ENCODE data around the gene TRIM26. TPM values are rescaled to one million over a fixed set of nuclear protein-coding genes. Genes with fewer than 3 reads are reported as not detected.

The TRIM26 gene
- total RNA-seq, 4 donors from 2014 or later: 14.9 to 38.1 (median 30.0) TPM

DNA sequence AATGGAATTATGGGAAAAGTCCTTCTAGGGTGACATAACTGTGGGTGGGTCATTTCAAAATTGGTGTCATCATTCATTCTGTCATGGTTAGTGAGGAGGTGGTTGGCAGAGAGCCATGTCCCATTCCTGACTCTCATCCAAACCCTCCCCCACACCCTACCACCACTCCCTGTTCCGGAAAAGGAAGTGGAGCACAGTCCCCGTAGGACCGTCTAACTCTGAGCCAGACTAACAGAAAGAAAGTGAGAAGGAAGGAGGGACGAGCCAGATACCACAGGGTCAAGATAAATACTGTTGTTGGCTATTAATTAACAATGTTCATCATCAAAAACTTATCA lies 57.0 kb downstream of the TRIM26 start:
- Histone ChIP-seq H3K36me3 (no peaks in the 10 kb centered on the region), H3K9me3 (no peaks in the 10 kb centered on the region), H3K27me3 (peaks cover 0 to 4% of the 10 kb centered on the region in 2 donors), H3K4me3 (no peak overlapping the region), H3K27ac (no peak overlapping the region), H3K4me1 (no peaks in the 10 kb centered on the region)
- intact Hi-C loops (cut with DNase I; ENCODE audit: low total_unique reads): no loop called here
- DNase-seq: peak in 1 of 2 donors; percentile 29
- no peak for TF ChIP-seq POLR2A (IDR thresholded peaks at IDR 0.05)
- TF ChIP-seq, protein P1, sequence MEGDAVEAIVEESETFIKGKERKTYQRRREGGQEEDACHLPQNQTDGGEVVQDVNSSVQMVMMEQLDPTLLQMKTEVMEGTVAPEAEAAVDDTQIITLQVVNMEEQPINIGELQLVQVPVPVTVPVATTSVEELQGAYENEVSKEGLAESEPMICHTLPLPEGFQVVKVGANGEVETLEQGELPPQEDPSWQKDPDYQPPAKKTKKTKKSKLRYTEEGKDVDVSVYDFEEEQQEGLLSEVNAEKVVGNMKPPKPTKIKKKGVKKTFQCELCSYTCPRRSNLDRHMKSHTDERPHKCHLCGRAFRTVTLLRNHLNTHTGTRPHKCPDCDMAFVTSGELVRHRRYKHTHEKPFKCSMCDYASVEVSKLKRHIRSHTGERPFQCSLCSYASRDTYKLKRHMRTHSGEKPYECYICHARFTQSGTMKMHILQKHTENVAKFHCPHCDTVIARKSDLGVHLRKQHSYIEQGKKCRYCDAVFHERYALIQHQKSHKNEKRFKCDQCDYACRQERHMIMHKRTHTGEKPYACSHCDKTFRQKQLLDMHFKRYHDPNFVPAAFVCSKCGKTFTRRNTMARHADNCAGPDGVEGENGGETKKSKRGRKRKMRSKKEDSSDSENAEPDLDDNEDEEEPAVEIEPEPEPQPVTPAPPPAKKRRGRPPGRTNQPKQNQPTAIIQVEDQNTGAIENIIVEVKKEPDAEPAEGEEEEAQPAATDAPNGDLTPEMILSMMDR (IDR thresholded peaks at IDR 0.05): no peak

DNA sequence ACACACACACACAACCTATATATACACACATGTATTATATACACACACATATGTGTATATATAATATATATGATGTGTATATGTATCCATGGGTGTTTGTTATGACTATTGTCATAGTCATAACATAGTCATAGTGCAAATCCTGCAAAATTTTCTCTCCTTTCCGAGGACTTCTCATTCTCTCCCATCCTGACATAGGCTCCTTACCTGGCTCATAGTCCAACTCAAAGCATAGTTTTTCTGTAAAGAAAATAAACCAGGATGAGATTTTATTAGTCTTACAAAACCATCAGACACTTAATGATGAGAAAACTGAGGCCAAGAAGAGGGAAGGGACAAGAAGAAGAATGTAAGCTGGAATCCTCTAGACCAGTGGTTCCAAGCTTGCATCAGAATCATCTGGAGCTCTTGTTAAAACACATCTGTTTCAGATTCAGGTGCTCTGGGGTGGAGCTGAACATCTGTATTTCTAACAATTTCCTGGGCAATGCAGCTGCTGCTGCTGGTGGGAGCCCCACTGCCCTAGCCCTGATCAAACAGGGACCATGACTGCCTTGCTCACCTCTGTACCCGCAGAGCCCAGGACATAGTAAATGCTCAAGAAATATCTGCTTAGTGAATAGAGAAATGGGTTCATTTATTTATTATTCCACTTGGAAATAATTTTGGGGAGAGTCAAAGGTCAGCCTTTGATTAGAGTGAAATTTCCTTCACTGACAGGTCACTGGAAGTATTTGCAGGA lies 57.5 kb downstream of the TRIM26 start:
- Histone ChIP-seq H3K27ac (no peak overlapping the region), H3K4me3 (no peak overlapping the region), H3K9me3 (no peaks in the 10 kb centered on the region), H3K4me1 (no peaks in the 10 kb centered on the region), H3K36me3 (no peaks in the 10 kb centered on the region), H3K27me3 (peaks cover 0 to 4% of the 10 kb centered on the region in 2 donors)
- TF ChIP-seq, protein P1 (IDR thresholded peaks at IDR 0.05): no peak
- no peak for TF ChIP-seq POLR2A (IDR thresholded peaks at IDR 0.05)
- intact Hi-C loops (cut with DNase I; ENCODE audit: low total_unique reads): no loop called here
- no peak for DNase-seq

DNA sequence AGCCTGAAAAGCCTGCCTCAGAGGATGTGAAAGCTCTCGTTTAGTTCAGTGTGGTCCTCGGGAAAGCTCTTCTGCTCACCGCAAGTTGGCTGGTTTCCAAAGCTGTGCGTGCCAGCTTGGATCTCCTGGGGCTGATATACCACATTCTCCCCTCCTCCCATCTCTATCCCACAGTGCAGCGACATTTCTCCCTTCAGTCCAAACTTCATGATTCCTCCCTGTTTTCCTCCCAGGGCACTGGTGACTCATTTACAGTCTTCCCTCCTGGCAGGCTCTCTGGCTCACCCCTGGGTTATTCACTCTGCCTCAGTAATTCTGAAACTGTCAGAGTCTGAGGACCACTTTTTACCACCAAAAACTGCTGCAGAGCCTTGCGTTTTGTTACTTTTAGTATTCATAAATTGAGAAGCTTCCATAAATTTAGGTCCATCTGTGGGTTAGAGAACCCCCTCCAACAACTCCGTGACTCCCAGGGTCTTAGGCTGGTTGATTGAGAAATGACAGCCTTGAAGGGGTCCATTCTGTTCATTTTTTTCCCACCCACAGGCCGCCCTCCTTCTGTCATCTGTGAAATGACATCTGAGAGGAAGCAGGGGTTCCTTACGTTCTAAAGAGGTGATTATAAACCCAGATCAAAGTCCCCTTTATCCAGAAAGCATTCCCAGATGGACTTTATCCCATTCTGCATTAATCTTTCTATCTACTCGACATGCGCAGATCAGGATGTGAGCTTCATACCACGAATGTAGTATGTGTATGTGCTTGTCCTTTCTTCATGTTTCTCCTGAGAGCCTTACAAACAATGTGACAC lies 58.3 kb downstream of the TRIM26 start:
- no peak for TF ChIP-seq POLR2A (IDR thresholded peaks at IDR 0.05)
- TF ChIP-seq, protein P1 (IDR thresholded peaks at IDR 0.05): no peak
- DNase-seq: no peak
- Histone ChIP-seq H3K9me3 (no peaks in the 10 kb centered on the region), H3K27me3 (peaks cover 0 to 2% of the 10 kb centered on the region in 2 donors), H3K36me3 (no peaks in the 10 kb centered on the region), H3K4me3 (no peak overlapping the region), H3K27ac (no peak overlapping the region), H3K4me1 (no peaks in the 10 kb centered on the region)
- intact Hi-C loops (cut with DNase I; ENCODE audit: low total_unique reads): no loop called here

DNA sequence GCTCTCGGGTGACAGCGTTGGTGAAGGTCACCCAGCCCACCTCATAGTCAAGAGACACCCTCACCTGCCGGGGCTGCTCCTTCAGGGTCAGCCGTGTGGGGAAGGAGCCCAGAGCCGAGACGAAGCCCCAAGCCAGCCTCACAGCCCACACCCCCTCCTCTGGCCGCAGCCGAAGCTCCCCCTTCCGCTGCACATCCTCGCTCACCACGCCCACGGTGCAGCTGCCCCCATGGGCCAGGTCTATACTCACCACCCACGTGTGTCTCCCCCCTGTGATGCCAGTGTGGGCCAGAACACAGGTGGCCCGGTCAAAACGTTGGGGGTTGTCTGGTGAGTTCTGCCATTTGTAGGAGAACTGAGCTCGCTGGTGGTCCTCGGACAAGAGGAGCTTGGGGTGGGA lies 59.1 kb downstream of the TRIM26 start:
- Histone ChIP-seq H3K27ac (no peak overlapping the region), H3K4me3 (no peak overlapping the region), H3K36me3 (no peaks in the 10 kb centered on the region), H3K27me3 (no peaks in the 10 kb centered on the region), H3K4me1 (no peaks in the 10 kb centered on the region), H3K9me3 (no peaks in the 10 kb centered on the region)
- no peak for TF ChIP-seq POLR2A (IDR thresholded peaks at IDR 0.05)
- TF ChIP-seq, protein P1 (IDR thresholded peaks at IDR 0.05): no peak
- no peak for DNase-seq
- intact Hi-C loops (cut with DNase I; ENCODE audit: low total_unique reads): no loop called here
